HK-2 (cell line): ENCODE results near the gene HHATL.
A peak's percentile ranks its signal among the peaks of the same experiment; 100 is the strongest.

Experiments
- DNase-seq: peaks from one replicate; pipeline ENCODE4 v3.0.0-alpha.2; 2018; ENCODE audit not compliant: unreplicated experiment

HHATL gene

DNA sequence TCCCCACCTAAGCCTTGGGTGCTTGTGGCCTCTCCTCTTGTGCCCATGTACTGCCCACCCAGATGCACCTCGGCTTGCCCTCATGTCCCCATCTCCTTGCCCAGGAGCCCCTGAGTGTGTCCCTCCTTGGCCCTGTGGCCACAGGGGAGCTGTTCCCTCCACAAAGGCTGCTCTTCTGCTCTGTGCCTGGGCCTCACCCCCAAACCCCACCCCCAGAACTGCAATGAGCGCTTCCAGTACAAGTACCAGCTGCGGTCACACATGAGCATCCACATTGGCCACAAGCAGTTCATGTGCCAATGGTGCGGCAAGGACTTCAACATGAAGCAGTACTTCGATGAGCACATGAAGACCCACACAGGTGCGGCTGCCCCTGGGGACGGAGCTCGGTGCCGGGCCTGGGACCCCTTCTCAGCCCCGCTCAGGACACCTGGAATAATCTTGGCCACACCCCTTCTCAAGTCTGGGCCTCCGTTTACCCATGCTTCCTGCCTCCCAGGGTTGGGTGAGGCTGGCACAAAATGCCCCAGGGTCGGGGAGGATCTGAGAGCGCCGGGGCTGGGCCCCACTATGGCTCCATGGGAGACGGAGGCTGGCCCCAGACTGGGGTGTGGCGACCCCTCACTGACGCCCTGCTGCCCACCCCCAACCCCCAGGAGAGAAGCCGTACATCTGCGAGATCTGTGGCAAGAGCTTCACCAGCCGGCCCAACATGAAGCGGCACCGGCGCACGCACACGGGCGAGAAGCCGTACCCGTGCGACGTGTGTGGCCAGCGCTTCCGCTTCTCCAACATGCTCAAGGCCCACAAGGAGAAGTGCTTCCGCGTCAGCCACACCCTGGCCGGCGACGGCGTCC is 38.8 kb downstream of the HHATL start:
- DNase-seq: no peak

DNA sequence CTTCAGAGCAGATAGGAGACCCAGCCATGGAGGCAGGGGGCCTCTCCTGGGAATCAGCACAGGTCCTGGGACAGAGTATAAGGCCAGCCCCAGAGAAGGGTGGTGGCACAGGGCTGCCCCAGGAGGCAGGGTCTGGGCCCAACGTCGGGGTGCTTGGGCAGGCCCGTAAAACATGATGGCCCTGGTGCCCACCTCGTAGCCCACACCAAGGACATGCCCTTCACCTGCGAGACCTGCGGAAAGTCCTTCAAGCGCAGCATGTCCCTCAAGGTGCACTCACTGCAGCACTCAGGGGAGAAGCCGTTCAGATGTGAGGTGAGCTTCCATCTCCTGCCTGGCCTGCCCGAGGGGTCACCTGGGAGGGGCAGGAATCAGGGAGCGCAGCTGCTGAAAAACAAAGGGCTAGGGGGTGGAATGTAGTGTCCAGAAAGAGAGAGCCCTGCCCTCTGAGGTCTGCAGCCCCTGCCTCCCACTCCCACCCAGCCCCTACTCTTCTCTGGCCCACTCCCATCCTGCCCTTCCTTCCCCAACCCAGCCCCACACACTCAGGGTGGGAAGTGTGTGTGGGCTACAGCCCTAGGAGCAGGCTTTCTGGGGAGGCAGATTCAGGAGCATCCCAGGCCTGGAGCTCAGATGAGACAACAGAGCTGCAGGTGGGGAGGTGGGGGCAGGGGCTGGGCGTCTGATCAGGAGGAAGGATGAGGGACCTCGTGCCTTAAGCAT is 39.6 kb downstream of the HHATL start:
- DNase-seq: no peak

DNA sequence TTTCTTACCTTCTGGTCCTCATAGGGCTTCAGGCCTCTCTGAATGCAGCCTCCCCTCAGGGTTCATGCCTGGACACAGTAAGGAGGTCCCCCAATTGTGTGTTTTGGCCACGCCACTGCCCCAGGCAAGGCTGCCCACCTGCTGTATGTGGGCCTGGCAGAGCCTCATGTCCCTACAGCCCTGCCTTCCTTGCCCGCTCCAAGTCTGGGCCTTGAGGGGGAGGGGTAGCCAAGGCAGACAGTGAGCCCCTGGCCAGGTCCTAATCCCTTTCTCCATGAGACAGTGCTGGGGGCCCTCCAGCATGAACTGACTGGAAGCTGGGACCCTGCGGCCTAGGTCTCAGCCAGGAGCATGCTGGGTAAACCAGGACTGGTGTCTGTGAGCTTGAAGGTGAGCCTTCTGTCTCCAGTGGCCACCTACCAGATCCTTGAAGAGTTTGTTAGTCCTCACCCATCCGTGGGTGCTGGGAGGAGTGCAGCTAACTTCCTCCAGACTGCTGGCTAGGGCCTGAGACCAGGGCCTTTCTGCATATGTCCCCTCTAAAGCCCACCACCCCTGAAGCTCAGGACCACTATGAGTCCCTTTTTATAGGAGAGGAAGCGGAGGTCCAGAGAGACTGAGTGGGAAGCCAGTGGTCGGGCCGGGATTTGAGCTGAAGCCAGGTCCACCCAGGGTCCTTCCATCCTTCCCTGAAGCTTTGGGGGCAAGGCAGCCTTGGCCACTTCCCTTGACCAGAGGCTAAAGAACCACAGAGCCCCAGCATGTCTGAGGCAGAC is 40.4 kb downstream of the HHATL start:
- DNase-seq: no peak

DNA sequence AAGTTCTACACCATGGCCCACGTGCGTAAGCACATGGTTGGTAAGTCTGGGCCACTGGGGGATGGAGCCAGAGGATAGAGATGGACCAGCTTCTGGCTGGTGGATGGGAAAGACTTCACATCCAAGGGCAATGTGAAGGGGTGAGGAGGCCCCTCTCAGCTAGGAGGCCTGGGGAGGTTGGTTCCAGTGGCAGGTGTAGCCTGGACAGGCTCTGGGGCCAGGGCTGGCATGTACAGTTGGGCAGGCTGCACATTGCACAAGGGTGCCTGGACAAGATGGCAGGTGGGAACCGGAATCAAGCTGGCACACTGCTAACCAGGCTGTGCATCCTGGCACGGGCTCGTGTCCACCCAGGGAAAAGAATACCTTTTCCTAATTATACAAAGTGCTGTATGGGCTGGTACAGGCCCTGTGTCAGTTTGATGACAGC is 41.0 kb downstream of the HHATL start:
- DNase-seq: no peak

DNA sequence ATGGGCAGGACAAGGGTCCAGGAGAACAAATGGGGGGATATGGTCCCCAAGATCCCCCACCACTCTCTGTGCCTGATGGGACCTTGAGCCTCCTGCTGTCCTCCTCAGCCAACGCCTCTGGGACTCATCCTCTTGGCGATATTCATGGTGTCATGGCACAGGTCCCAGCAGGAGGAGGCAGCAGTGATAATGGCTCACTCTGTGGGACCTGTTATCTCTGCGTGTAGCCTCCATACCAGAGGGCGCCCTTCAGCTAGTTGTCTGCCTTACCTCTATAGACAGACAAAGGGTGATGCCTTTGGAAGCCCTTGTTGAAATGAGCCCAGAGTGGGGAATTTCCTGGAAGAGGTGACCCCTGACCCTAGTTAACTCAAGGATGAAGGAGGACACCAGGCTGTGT is 41.7 kb downstream of the HHATL start:
- DNase-seq: no peak

DNA sequence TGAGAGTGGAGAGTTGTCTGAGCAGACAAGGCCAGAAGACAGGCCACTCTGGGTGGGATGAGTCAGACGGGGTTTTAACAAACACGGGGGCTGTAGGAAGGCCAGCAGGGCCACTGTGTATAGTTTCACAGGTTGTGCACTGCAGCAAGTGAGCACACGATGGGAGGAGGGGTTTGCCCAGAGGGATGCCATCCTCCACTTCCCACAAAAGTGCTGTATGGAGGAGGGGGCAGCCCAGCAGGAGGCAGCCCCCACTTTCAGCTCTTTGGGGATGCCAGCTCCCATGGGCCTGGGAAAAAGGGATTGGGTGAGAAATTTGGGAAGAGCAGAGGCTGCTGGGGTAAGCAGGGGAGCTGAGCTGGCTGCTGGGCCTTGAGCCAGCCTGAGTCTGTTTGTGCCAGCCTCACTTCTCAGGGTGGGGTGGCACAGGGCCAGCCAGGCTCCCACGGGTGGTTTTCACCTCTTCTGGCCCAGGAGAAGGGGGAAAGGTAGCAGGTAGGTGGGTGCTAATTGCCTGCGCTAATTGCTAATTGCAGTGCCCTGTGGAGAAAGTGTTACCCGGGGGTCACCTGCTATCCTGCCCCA is 42.4 kb downstream of the HHATL start:
- no peak for DNase-seq

DNA sequence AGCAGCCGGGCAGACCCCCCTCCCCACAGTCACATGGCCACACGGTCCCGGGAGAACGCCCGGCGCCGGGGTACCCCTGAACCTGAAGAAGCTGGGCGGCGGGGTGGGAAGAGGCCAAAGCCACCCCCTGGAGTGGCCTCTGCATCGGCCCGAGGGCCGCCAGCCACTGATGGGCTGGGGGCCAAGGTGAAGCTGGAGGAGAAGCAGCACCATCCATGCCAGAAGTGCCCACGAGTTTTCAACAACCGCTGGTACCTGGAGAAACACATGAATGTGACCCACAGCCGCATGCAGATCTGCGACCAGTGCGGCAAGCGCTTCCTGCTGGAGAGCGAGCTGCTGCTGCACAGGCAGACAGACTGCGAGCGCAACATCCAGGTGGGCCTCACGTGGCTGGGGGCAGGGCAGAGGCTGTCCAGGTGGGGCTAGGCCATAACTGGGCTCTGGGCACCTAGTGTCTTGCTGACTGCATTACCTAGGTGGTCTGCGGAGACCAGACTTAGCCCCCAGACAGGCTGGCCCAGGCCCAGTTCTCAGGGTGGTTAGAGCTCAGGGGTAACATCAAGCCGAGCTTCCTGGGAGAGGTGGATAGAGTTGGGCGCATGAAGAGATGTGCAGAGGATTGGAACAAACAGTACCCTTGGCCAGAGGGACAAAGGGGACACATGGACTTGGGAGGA is 43.0 kb downstream of the HHATL start:
- DNase-seq: no peak

DNA sequence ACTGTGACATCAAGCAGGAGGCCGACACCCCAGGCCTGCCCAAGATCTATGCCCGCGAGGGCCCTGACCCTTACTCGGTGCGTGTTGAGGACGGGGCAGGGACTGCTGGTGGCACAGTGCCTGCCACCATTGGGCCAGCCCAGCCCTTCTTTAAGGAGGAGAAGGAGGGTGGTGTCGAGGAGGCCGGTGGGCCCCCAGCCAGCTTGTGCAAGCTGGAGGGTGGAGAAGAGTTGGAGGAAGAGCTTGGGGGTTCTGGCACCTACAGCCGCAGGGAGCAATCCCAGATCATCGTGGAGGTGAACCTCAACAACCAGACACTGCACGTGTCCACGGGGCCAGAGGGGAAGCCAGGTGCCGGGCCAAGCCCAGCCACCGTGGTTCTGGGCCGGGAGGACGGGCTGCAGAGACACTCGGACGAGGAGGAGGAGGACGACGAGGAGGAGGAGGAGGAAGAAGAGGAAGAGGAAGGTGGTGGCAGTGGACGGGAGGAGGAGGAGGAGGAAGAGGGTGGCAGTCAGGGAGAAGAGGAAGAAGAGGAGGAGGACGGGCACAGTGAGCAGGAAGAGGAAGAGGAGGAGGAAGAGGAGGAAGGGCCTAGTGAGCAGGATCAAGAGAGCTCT is 43.7 kb downstream of the HHATL start:
- DNase-seq: no peak

DNA sequence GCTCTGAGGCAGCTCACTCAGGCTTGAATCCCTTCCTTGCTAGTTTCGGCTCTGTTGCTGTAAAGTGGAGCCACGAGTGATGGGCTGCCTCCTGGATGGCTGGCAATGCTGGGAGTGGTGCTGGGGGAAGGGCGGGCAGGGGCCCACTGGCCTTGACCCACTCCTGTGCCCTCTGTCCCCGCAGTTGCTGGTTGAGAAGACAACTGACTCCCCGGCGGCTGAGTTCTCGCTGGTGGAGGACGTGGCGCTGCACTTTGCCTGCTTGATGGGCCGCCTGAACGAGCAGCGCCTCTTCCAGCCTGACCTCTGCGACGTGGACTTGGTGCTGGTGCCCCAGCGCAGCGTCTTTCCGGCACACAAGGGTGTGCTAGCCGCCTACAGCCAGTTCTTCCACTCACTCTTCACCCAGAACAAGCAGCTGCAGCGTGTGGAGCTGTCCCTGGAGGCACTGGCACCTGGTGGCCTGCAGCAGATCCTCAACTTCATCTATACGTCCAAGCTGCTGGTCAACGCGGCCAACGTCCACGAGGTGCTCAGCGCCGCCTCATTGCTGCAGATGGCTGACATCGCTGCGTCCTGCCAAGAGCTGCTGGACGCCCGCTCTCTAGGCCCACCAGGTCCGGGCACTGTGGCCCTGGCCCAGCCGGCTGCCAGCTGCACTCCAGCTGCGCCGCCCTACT is 44.4 kb downstream of the HHATL start:
- no peak for DNase-seq

DNA sequence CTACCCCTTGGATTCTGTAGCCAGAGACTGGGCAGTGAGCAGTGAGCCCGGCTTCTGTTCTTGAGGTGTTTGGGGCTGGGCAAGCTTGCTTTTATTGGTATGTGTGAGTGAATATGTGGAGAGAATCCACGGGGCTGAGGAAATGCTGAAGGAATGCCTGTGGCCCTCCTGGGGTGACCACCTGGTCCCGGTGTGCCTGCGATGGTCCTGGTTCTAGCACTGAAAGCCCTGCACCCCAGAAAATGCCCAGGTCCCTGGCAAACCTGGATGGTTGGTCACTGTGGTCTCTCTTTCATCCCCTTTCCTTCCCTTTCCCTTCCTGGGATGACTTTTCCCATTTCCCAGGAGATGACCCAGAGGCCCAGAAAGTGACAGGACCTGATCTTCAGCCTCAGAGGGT is 44.9 kb downstream of the HHATL start:
- DNase-seq: no peak

DNA sequence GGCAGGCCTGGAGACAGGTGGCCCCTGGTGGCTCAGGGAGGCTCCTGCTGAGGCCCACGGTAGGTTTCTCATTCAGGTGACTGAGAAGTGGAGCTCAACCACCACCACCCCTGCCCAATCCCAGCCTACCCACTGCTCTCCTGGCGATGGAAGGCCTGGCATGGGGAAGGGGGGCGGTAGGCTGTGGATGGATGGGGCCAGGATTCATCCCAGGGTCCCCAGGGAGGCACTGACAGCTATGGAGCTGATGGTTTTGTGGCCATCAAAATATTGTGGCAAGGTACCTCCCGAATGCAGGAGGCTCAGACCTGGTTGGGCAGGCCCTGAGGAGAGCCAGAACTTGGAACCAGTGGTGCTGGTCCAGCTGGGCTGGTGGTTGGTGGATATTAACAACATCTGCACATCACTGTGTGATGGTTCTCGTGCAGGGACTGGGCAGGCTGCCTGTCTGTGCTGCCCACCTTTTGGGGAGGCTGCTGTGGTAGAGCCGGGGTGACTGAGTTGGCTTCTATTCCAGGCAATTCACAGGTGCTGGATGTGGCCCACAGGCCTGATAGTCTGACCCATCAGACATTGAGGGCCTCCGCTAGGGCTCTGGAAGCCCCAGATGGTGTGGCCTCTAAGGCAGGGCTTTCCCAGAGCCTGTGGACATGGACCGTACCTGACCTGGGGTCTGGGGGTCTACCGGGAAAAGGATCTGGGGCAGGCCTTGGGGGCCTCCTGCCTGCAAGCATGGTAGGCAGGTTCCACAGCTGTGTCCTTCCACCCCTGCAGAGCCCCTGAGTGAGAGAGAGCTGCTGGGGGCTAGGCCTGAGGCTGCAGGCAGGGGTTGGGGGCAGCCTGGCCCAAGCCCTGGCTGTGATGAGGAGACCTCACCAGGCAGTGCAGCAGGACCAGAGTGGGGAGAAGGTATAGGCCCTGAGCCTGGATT is 45.7 kb downstream of the HHATL start:
- DNase-seq: no peak

DNA sequence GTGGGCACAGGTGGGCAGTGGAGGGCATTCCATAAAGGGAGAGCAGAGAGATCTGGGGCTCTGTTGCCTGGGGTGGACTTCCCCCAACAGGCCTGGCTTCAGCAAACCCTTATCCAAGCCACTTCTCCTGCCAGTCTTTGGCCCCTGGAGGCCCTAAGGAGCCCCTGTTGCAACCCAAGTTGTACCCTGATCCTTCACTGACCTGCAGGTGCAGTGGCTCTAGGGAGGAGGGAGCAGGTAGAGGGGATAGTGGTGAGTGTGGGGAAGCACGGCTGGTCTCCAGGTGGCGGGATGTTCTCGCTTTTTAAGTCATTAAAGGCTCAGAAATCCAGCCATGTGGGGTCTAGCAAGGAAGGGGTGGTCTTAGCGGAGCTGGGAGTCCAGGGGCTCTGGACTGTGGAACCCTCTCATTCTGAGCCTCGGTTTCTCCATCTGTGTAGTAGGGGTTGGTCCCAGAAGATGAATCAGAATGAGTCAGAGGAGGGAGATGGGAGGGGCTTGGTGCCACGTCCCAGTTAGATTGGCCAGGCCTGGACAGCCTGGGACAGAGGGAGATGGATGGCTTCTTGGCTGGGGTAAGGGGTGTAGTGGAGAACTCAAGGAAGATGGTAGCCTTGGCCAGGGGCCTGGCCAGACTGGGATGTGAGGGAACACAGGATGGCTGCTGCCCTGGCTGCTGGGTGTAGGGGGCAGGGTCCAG is 46.5 kb downstream of the HHATL start:
- no peak for DNase-seq

DNA sequence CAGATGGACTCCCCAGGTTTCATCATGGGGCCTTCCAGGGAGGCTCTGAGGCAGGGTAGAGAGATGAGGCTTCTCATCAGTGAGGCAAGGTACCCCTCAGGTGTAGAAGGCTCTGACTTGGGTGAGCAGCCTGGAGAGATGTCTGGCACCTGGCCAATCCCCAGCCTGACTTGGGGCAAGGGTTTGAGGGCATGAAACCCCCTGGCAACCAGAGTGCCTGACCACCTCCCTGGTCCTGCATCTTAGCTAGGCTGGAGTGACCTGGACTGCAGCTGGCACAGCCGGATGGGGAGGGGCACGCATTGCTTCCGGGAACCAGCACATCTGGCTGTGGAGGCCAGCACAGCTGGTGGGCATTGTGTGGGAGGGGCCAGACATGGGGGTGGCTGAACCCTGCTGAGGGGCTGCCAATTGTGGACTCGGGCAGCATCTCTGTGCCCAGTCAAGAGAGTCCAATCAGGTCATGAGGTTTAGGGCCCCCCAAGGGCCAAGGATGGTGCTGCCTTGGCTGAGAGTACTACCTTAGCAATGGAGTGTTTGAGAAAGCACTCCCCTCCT is 47.2 kb downstream of the HHATL start:
- DNase-seq: no peak

DNA sequence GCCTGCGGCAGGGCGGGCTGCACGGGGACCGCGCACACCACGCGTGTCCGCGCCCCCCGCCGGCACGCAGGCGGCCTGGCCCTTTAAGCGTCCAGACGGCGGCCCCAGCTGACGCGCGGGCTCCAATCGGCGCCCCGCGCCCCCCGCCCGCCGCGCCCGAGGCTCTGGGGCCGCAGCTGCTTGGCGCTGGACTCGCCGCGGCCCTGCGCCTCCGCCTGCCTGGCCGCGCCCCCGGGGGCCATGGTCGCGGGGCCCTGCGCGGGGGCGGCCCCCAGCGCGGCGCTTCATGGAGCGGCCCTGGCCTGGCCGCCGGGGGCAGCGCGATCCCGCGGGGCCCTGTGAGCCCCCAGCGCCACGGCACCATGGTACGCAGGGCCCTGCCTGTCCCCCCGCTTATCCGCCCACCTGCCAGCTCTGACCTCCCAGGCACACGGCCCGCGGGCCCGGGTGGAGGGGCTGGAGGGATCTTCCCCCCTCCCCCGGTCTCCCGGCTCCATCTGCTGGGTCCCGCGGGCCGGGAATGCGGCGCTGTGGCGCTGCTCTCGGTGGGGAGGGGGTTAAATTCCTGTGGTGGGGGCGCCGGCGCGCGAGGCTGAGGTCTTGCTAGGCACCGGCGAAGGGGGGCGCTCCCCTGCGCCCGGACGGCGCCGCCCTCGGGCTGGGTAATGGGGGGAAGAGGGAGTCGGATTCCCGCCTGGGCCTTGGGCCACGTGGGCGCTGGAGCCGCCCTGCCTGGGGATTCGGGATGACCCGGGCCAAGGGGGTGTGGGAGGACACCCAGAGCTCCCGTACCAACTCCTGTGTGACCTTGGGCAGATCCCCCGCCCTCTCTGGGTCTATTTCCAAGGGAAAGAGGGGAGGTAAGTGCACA is 48.0 kb downstream of the HHATL start:
- peak; percentile 54 for DNase-seq

DNA sequence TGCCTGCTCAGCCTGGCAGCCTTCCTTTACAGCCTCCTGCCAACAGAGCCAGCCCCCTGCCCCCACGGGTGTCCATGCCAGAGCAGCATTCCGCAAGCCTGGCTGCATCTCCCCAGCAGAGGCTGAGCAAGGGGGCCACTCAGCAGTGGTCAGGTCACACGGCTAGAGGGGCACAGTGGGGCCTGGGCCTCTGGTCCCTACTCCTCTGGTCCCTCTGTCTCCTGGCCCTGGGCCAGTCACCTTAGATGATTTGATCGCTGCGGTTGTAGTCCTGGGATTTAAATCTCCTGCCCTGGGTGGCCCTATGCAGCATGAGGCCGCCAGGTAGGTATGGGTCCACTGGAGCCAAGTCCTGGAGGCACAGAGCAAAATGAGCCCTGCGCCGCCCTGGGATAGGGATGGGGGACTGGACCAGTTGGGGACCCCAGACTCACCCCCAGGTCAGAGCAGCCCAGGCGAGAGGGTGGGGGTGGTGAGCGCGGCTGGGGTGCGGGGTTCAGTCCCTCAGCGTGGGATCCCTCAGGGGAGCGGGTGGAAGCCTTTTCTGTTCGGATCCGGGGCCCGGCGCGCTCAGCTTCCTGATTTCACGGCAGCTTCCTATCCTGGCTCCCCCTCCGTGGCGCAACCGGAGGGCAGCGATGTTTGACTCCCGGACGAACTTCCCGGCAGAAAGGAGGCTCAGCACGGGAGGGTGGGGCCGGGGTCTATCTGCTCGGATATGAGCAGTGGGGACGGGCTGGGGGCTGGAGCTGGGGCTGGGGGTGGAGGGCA is 48.9 kb downstream of the HHATL start, which contains the start of gene ZBTB47:
Gene ZBTB47, plus strand, starts transcription at position 138 of the 771 bp plus-strand sequence. CDS start 4,659 bp downstream, outside the sequence.
- DNase-seq: peak; percentile 40

DNA sequence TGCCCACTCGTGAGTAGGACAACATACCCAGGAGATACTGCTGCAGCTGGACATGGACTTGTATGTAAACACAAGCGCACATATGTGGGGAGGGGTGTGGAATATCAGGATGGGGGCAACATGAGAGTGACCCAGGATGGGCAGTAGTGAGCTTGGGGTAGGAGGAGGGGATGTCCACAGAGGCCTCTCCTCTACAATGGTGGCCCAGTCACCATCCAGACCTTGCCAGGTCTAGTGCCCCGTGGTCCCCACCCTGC is 49.4 kb downstream of the HHATL start:
- no peak for DNase-seq
